Myocyte (in vitro differentiated cells): Measurements from ENCODE around the gene TAF3. TPM values are rescaled to one million over a fixed set of nuclear protein-coding genes. Genes with fewer than 3 reads are reported as not detected.

Experiments used
- DNase-seq: peaks from one replicate; pipeline ENCODE4 v3.0.0-alpha.2; 2012; ENCODE audit warnings: low read depth
- total RNA-seq: library from RNA; depleted of rRNA; stranded (reverse); fragments of >200 nt; gene quantifications from 2 replicates; pipeline ENCODE4 v1.2.3, GENCODE V29; 2014

The TAF3 gene
- total RNA-seq, 1 donor from 2014 or later = 3.1 TPM

GRCh38 chr10:8044908-8045725 lies 226.8 kb downstream of the TAF3 start:
- no peak for DNase-seq

- no peak for DNase-seq
These were observed 227.6 kb downstream of the TAF3 start for GRCh38 chr10:8045726-8046494.

DNA sequence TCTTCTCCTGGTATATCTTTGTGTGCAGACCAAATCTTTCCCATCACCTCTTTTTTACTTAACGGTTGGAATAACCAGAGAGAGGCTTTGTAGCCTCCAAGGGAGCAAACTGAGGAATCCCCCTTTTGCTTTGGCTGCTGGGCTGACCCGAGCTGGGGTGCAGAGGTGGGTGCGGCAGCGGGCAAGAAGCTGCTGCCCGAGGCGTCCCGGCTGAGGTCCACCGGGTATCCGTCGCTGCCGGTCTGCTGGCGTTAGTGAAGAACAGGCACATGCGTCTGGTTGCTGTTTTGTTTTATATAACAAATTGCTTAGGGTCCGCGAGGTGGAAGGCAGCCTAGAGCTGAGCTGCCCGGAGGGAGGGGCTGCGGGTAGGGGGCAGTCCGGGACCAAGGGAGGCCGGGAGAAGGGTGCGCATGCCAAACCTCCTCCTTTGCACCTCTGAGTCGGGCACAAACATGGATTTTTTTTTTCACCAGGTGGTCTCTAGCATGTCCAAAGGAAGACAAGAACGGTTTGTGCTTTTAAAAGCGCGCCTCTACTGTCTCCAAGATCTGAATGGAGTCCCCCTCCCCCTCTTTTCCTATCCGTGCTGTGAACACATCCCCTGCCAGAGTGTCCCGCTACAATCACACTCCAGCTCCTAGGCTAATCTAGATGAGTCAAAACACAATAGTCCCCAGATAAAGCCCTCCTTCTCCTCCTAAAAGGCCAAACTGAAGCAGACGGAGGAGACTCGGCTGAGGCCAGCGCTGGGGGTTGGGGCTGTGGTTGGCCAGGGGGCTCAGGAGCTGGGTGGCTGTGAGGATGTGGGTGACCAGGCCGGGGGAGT lies 229.4 kb downstream of the TAF3 start:
- DNase-seq = no peak

DNA sequence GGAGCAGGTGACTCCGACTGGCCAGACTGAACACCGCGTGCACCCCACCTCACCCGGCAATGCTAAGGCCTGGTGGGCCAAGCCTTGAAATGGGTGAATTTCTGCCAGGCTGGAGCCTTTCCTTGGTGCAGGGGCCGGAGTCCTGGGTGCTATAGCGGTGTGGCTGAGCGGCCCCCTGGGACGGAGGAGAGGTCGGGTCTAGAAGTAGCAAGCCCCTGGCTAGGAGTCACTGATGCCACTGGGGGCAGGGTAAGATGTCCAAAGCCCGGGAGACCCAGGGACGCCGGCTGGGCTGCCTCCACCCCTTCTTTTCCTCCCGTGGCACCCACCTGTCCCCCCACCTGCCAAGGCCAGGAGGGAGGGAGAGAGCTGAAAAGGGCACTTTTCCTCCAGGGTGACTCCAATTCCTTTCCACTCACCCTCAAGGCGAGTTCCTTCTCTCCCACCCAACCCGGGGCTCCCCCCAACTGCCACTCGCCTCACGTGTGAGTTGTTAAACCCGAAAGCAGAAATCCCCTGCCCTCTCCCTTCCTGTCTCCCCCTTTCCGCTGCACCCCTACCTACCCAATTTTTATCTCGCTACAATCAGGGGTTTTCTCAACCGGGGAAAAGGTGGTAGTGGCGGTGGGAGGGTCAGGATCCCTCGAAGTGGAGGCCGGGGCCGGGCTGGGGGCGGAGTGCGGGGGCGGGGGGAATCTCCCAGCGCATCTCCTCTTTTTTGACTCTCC lies 230.1 kb downstream of the TAF3 start:
- no peak for DNase-seq

DNA sequence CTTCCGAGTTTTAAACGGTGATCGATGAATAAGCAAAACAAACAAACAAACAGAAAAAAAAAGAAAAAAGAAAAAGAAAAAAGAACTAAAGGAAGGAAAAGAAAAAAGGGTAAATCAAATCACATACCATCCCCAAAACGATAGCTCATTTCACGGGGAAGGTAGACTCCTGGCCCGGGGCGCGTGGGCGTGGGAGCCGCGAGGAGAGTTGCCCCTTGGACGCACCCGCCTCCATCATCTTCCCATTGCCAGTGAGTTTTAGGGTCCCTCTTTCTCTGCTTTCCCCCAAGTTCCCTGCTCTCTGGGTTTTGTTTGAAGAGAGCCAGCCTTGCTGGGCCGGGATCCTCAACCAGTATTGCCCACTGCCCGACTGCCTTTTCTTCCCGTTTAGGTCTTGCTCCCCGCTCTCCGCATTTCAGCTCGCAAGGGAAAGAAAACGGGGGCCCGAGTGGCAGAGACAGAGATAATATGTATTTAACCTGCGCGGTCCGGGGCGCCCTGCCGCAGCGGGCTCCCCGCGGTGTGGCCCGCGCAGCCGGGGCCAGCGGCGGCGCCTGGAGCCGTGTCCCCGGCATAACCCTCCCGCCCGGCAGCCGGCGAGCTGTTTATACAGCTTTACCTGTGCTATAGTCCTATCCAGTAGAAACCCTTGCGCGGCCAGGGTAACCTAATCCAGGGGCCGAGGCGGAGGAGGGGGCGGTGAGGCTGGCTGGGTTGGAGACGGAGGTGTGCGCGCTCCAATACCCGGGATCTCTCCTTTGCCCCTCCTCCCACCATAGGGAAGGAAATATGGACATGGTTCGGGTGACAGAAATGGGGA lies 230.9 kb downstream of the TAF3 start:
- DNase-seq = no peak

- no peak for DNase-seq
These were observed 231.7 kb downstream of the TAF3 start for GRCh38 chr10:8049865-8050555.

- no peak for DNase-seq
These were observed 232.3 kb downstream of the TAF3 start for GRCh38 chr10:8050556-8051108.

DNA sequence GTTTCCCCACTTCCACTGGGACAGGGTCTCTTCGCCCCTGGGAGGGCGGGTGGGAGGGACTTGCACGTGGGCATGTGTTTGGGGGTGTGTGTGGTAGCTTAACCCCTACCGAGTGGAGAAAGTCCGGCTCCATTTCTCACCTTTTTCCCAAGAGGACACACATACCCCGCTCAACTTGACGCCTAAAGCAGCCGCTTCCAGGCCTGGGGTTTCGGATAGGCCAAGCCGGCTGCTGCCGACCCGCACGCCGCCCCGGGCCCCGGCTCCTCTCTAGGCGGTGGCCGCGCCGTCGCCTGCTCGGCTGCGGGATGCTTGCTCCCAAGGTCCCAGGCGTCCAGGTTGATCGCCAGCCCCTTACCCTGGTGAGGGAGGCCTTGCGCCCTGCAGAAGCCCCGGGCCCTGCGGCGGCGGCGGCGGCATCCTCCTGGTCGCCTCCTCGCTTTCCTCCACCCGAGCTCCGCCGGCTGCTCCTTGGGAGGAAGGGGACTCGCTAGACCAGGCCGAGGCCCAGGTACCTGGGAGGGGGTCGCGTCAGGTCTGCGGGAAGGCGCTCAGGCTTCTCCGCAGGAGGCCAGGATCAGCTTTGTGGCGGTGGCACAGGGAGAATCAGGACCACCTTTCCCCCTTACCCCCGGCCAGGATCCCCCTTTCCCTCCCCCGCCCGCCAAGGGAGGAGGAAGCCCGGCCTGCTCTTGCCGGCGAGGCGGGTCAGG lies 233.0 kb downstream of the TAF3 start:
- DNase-seq = no peak

DNA sequence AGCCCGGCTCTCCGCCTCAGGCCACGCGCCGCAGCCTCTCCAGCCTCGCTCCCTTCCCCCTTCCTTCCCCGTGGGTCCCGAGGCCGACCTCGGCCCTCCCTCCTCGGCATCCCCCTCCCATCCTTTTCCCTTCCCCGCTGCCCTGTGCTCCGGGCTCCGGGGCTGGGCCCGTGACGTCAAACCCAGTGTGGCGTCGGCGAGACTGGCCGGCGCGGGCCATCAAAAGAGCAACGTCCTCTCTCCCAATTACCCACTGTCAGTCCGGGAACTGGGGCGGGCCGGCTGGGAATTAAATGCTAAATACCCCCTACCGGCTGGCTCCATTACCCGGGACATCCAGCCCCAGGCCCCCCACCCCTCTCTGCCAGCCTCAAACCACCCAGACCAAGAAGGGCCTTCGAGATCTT lies 233.5 kb downstream of the TAF3 start:
- no peak for DNase-seq

GRCh38 chr10:8052341-8052955 lies 234.1 kb downstream of the TAF3 start:
- DNase-seq = no peak

GRCh38 chr10:8052956-8053445 lies 234.7 kb downstream of the TAF3 start:
- no peak for DNase-seq

- peak; percentile 76 for DNase-seq
These were observed 235.3 kb downstream of the TAF3 start for GRCh38 chr10:8053446-8054243.

- peak; percentile 24 for DNase-seq
These were observed 235.9 kb downstream of the TAF3 start for GRCh38 chr10:8054244-8054493.

DNA sequence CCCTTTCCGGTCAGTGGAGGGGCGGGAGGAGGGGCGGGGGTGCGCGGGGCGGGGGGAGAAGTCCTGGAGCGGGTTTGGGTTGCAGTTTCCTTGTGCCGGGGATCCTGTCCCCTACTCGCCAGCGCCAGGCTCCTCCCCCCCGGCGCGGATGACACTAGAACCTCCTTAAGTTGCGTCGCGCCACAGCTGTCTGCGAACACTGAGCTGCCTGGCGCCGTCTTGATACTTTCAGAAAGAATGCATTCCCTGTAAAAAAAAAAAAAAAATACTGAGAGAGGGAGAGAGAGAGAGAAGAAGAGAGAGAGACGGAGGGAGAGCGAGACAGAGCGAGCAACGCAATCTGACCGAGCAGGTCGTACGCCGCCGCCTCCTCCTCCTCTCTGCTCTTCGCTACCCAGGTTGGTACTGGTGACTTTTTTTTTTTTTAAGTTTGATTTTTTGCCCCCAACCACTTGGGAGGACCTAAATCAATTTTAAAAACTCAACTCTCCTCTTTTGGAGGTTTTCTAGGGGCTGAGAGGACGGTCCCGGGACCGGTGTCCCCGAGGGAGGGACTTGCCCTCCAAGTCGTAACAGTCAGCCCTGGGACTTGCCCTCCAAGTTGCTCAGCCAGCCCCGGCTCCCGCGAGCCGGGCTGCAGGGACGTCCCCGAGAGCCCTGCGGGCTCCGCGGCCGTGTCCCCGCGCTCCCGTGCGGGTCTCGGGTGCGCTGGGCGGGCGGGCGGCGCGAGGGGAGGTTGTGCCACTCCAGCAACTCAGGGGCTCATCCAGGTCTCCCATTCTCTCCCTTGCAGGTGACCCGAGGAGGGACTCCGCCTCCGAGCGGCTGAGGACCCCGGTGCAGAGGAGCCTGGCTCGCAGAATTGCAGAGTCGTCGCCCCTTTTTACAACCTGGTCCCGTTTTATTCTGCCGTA lies 236.4 kb downstream of the TAF3 start, which contains the start of gene GATA3:
Gene GATA3, plus strand, starts transcription at position 195 of the 914 bp plus-strand sequence. CDS start 968 bp downstream, outside the sequence.
- peak; percentile 51 for DNase-seq

- no peak for DNase-seq
These were observed 237.4 kb downstream of the TAF3 start for GRCh38 chr10:8055420-8056349.
